Glomerular endothelial cell (primary cell): Measurements from ENCODE around the gene MAP1LC3A. TPM values are rescaled to one million over a fixed set of nuclear protein-coding genes. Genes with fewer than 3 reads are reported as not detected.

Experiments used
- DNase-seq: peaks from one replicate; pipeline ENCODE4 v3.0.0-alpha.2; 2011; ENCODE audit warnings: low read depth, low spot score; ENCODE audit errors: extremely low read depth
- total RNA-seq: library from RNA; depleted of rRNA; stranded (reverse); fragments of >200 nt; gene quantifications from 2 replicates; pipeline ENCODE4 v1.2.3, GENCODE V29; 2015

MAP1LC3A gene
- total RNA-seq, 1 donor from 2014 or later, result 97.0 TPM

DNA sequence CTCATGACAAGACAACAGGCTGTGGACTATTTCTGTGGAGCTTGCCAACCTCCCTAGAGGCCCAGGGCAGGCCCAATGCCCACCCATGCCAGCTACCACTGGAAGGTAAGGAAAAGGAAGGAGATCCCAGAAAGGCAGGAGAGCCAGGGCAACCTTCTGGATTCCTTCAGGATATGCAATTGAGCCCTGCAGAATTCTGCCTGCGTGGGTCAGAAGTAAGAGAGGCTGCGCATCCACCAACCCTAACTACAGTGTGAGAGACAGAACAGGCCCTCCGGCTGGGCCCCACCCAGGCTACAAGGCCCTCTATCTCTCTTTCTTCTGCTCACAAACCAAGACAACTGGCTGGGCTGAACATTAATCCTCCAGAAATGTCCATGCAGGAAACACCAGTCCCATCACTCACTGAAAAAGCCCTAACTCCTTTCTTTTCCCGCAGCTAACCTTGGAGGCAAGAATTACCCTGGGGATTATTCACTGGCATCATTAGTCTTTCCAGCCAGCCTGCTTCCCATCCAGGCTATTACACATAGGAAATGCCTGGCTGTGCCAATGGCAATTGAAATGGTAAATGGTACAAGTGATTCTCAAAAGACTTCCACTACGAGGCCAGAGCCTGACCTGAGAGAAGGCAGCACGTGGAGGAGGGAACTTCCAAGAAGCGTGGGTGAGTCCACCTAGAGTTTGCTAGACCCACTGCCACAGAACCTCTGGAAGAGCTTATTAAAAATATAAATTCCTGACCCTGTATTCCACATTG lies 15.2 kb downstream of the MAP1LC3A start:
- no peak for DNase-seq

DNA sequence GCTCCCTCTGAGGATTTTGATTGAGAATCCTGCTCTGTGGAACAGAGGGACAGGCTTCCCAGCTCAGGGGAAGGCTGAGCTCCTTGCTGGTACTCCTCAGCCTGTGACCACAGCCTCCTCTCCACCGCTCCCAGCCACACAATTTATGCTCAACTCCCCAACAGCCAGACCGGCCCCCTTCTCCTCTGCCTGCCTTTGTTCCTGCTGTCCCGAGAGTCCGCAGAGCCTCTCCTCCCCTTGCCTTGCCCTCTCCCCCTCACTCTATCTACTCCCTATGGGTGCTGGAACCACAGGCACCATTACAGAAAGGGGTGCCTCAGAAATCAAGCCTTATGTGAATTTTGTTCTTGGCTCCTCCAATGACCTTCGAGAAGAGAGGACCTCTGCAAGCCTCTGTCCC lies 15.9 kb downstream of the MAP1LC3A start:
- no peak for DNase-seq

DNA sequence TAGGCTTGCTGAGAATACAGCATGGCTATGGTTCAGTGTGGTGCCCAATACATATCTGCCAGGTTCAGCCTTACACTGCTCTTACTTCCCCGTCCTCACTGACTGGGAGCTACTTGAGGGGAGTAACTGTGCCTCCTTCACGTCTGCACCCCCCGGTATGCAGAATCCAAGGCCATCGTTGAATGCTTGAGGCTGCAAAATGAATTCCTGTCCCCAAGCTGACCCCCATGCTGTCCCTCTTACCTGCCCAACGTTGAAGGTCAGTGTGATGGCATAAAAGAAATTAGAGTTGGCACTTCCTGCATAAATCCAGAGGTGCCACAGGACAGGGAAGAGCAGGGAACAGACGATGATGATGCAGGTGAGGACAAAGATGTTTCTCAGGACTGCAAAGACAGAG lies 16.3 kb downstream of the MAP1LC3A start:
- DNase-seq, result no peak

DNA sequence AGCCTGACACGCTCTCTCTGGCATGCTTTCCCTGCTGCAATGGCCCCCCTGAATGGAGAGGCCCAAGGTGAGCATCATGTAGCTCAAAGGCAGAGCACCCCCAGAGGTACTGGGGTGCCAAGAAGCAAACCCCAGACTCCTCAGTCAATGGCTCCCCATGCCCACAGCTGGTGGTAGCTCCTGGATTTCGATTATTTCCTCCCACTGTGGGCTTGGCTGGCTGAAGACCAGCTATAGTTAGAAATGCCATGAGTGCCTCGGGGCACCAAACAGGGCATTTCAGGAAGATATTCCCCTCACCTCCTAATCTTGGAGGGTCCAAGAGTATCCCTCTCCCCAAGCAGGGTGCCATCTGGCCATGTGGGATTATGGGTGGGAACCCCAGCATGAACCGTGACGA lies 16.8 kb downstream of the MAP1LC3A start:
- DNase-seq, result no peak

DNA sequence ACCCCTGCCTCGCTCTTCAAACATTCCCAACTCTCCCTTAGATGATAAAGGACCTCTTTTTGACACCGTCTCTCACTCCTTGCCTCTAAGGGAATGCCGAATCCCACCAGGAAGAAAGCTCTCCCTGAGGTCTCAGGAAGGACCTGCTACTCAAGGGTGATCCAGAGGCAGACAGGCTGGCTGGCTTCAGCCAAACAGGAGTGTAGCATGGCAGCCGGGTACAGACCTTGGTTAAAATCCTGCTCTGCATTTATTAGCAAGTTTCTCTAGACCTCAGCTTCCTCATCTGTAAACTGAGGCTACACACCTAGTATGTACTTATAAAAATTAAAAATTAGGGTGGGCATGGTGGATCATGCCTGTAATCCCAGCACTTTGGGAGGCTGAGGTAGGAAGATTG lies 17.2 kb downstream of the MAP1LC3A start:
- DNase-seq, result no peak

DNA sequence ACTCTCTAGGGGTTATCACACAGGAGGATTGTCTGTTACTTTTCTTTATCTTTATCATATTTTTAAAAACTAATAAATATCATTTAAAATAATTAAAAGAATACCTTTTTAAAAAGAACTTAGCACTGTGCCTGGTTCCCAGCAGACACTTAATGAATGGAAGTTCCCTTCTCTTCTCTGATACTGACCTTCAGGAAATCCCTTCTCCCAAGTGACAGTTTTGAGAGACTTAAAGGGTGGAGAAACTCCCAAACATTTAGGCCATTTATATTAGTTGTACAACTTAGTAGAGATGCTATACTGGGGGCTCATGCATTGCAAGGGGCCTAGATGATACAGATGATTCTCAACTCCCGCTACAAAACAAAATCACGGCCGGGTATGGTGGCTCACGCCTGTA lies 18.5 kb downstream of the MAP1LC3A start:
- no peak for DNase-seq

DNA sequence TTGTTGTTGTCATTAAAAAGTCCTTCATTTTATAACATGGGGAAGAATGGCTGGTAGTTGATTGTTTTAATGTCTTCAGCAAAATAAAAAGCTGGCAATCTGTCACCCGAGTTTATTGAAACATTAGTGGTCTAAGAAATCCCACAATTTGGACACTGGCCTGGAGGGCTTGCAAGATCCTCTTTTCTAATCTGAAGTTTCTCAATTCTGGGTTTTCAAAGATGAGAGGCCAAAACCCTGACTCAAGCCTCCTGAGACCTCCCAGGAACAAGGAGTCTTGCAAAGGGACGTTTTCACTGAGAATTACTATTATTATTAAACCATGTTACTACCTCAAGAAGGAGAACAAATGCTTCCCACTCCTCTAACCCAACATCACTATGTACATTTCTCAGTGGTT lies 19.5 kb downstream of the MAP1LC3A start:
- no peak for DNase-seq

DNA sequence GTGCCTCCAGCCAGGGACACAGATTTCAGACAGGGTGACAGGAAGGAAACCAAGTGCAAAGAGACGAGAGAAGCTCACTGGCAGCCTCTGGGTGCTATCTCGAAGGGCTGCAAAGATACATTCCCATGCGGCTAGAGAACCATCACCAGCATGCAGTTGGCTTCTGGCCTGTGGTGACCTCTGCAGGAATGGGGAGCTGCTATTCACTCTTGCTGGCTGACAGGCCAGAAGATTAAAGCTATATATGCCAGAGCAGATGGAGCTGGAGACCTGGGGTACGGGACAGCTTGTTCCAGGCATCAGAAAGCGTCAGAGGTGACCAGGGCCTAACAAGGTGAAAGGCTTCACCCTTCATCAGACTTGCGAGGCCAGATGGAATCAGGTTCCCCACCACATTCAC lies 20.0 kb downstream of the MAP1LC3A start:
- no peak for DNase-seq

DNA sequence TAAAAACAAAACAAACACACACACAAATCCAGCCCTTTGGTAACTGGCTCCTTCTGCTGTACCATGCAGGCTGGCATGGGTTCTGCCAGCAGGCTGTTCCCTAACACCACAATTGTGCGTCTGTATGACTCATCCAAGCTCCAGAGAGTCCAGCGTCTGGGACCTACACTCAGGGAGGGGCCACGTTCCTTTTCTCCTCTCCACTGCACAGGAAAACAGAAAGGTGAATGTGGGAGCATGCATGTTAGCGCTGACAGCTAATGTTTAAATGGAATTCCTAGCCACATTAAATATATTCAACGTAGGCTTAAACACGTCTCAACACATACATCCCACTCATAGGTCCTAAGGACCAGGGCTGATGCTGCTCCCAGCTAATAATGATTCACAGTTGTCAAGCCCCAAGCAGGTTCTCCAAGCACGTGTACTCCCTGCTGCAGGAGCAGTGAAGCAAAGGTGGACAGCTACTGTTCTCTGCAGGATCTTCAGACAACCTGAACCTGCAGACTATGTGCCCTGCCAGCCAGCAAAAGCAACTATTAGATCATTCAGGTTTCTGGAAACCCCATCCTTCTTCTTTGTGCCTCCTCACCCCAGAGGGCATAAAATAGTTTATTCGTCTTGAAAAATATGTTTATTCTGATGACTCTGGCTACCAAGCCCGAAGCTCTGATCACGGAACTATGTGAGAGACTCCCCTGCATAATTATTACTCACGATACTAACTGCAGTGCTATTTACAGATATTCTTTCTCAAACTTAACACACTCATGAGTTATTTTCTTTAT lies 20.9 kb downstream of the MAP1LC3A start:
- peak; percentile 65 for DNase-seq

DNA sequence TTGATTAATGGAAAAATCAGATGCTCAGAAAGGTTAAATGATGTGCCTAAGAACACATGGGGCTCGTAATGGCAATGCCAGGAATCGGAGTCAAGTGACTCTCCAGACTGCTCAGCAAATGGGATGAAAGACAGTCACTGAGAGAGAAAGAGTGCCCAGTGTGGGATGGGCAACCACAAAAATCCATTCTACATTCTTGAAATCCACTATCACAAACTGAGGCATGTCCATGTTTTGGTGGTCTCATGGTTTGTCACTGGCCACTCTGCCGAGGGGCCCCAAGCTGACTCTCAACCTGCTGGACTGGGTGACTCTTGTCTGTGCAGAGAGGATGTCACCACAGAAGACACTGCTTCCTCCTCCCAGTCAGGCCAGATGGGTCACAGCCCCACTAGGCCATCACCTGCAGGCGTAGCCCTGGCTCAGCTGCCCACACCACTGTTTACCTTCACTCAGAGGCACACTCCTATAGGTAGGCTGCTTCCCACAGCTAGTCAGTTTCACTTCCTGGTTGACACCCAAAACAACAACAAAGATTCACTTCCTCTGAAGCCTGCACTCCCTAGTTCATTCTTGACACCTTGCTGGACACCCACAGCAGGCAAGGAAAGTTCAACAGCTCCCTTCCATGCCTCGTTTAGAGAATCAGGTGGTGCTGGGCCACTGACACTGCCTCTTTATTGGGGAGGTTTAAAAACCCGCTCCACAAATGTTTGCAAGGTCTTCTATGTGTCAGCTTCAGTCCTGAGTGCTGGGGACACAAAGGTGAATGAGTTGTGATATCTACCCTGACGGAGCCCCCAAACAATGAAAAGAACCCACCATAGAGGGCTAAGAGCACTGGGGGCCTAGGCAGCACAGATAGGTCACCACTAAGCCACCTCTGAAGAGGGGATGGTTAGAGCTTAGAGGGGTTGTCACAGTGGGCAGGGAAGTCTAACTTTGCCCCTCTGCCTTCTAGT lies 21.7 kb downstream of the MAP1LC3A start:
- no peak for DNase-seq

DNA sequence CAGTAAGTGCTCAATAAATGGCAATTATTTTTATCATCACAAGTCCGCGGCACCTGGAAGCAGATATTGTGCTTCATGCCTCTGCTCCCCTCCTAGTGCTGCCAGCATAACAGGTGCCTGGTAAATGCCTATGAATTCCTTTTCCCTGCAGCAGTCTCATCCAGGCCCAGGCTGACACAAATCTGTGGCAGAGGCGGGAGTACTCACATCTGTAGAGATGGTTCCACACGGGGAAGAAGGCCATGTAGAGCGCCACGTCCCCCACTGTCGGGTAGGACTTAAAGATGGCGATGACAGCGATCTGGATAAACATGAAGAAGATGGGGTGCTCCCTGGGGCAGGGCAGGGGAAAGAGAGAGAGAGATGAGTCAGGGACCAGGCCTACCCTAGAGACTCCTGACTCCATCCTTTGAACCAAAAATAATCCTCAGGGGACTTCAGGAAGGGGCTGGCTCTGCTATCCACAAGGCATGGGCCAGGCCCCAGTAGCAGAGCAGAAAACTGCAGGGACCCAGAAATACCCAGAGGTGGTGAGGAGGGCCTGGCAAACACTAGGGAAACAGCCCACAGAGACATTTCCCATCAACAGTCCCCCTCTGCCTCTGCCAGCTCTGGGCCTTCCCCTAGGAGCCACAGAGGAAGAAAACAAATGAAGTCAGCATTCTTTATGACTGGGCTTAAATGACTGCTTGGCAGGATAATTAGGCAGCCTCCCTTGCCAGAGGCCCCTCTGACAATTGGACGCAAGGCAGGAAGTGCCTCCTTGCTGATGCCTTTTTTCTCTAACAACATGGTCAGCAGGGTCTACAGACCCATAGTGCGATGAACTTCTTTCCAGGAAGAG lies 23.0 kb downstream of the MAP1LC3A start:
- DNase-seq, result no peak

DNA sequence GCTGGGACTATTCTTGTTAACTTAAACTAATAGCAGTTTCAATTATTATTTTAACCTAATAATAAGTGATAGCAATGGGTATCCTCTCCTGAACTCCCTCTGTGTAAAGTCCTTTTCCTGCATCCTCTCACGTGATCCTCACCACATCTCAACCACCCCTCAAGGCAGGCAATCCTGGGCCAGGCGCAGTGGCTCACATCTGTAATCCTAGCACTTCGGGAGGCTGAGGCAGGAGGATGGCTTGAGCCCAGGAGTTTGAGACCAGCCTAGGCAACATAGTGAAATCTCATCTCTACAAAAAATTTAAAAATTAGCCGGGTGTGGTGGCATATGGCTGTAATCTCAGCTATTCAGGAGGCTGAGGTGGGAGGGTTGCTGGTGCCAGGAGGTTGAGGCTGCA lies 23.7 kb downstream of the MAP1LC3A start:
- DNase-seq, result no peak

DNA sequence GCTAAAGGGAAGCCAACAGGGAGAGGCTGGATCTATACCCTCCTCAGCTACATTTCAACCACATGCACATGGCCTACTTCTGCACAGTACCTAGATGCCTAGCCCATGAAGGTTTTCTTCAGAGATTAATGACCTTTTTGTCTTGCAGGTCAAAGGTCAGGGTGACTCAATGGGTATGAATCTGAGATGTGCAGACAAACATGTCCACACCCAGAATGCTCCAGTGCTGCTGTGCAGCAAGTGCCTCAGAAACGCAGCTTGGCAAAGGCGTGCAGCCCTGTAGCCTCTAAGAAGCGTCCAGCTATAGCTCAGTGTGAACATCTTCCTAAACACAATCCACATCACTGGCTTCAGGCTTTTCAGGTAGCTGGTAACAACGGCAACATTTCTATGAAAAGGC lies 24.4 kb downstream of the MAP1LC3A start:
- DNase-seq, result no peak

DNA sequence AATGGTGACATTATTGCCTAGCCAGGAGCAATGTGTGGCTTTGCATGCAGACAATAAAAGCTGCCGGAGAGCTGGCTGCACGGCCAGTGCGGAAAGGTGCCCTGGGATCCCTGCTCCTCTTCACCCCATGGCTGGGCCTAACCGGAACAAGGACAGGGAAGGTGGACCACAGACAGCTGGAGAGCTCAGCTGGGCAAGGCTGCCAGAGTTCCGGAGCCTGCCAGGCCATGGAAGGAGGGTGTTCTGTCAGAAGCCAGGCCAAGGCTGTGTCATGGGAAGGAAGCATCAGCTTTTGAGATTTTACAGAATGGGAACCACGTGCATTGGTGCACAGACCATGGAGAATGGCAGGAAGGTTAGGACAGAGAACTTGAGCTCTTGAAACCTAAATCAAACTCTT lies 25.0 kb downstream of the MAP1LC3A start:
- DNase-seq, result no peak

DNA sequence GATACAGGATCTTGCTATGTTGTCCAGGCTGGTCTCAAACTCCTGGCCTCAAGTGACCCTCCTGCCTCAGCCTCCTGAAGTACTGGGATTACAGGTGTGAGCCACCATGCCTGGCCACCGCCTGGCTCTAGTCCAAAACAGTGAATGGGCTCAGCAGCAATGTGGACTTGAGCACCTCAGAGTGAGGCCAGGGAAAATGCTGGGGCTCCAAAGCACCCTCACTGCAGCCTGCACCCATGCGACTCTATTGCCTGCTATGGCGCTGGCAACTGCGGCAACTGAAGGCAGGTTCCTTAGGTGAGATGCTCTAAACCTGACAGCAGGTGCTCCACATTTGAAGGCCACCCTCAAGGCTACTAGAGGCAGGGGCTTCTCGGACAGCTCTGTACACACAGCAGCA lies 26.5 kb downstream of the MAP1LC3A start:
- DNase-seq, result no peak

DNA sequence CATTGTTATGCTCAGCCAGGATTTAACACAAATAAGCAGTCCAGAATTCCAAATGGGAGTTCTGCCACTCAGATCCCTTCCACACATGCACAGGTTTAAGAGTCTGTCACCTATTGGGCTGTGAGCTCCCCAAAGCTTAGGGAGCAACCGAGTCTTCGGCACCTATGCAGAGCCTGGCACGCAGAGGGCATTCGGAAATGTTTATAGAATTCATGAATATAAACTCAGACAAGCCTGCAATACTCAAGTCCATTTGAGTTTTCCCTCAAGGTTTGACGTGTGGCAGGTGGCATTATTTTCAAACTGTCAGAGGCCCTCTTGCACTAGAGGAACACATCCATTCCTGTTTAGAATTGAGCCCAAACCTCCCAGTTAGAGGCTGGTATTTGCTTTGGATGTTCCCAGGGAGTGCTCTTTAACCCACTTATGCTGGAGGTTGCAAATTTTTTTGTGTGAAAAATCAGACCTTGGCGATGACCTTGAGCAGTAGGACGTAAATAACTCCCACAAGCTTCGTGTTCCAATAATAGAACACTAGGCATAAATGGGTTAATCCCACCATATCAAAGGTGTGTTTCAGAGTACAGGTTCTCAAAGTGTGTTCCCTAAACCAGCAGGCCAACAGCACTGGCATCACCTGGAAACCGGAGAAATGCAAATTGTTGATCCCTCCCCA lies 28.1 kb downstream of the MAP1LC3A start:
- DNase-seq, result no peak

DNA sequence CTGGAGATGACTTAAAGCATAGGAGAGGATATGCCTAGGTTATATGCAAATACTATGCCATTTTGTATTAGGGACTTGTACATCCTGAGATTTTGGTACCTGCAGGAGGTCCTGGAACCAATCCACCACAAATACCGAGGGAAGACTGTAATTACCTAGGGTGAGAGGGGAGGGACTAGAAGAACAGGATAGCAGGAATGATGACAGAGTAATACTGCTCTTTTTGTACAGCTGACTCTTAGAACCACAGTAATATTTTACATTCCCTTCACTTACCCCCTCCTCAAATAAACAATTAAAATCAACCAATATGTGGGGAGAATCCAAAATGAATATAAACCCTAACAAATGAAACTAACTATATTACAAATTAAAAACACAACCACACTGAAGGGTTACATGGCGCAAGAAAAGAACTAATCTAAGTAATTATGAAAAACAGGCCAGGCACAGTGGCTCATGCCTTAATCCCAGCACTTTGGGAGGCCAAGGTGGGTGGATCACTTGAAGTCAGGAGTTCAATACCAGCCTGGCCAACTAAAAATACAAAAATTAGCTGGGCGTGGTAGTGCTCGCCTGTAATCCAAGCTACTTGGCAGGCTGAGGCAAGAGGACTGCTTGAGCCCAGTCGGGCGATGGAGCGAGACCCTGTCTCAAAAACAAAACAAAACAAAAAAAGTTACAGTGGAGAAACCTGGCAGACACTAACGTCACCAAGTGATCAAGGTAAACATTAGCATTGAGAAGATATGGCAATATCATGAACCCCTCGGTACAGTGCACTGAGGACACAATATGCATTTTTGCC lies 37.1 kb downstream of the MAP1LC3A start:
- DNase-seq, result no peak

DNA sequence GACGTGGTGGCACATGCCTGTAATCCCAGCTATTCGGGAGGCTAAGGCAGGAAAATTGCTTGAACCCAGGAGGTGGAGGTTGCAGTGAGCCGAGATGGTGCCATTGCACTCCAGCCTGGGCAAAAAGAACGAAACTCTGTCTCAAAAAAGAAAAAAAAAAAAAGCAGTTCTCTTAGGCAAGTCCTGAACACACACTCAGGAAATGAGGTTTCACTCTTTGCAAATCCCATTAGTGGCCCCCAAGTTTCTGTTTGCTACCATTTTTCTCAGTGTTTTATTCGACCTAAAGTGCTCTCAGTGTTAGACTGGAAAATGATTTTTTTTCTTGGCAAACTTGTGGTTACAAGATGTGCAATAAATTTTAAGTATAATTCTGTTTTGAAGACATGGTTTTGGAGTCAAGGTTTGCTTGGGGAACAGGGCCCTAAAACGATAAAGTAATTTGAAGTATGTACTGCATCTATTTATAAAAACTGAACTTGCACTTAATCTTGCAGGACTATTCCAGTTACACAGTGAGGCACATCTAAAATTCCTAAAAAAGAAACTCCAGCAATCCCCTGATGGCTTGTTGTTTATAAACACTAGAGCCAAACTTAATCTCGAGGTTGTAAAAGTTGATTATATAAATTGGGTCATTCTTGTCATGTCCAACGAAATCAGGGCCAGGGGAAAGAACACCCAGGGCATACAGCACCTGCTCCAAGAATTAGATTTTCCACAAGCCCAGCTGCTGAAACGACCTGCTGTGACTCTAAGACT lies 42.6 kb downstream of the MAP1LC3A start:
- DNase-seq, result no peak
